22Rv1 (cell line): ENCODE results near the gene NEURL1.

Source experiments
- CTCF ChIP-seq: fragments of 450-650 bp; IDR thresholded peaks from 2 replicates; pipeline ENCODE4 v1.5.1; 2017; ENCODE audit warnings: mild to moderate bottlenecking
- ZFX ChIP-seq: fragments of 450-650 bp; IDR thresholded peaks from 2 replicates; pipeline ENCODE4 v1.6.1; 2017; ENCODE audit warnings: antibody characterized with exemption, borderline replicate concordance

- TF ChIP-seq CTCF, result peak; percentile 64
- TF ChIP-seq ZFX, result no peak
Observed at GRCh38 chr10:103593022-103593570, 99.6 kb downstream of the NEURL1 start.
